NCI-H226 (cell line): ENCODE results near the gene TEX13B.
"Not testable (repeated sequence)": the region's sequence is repeated elsewhere in the genome, so short reads cannot be mapped to it uniquely, and the experiment has no call there.

Experiments used
- DNase-seq: peaks from one replicate; pipeline ENCODE4 v3.0.0-alpha.2; 2015

The TEX13B gene

GRCh38 chrX:107982356-107982755 lies at the start of gene TEX13B:
TSS of gene TEX13B (minus strand) at chrX:107982370. CDS start at chrX:107982127, 243 bp downstream.
- no peak for DNase-seq

DNA sequence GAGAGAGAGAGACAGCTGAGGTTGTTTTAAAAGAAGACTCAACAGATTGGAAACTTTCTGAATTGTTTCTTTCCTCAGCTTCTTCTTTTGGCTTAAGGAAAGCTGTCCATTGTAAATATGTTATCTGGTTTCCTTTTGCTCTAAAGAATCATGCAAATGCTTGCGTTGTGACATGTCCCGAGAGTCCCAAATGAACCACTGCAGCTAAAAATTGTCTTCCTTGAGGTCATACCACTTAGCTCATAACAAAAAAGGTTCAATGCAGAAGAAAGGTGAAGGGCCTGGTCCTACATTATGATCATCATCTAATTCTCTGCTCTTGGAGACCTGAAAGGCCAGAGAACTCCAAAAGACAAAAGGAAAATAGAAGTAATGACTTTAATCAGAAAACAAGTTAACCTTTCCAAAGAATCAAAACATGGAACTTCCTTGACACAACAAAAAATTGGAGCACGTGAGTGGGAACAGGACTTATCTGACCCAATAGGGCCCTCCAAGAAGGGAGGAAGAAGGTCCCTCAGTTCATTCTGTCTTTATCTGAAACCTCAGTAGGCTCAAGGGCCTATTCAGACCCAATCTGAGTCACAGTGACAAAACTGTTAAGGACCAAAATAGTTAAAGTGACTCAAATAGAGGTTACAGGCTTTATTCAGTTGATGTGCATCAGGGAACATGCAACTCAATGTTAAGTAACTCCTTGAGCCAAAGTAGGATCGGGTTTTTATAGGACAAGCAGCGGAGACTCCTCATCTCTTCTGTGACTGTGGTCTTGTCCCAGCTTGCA lies 48.0 kb upstream of the TEX13B start:
- DNase-seq: no peak

- no peak for DNase-seq
These were observed 46.7 kb upstream of the TEX13B start for GRCh38 chrX:108028854-108029253.

- no peak for DNase-seq
These were observed 43.9 kb upstream of the TEX13B start for GRCh38 chrX:108025954-108026600.

DNA sequence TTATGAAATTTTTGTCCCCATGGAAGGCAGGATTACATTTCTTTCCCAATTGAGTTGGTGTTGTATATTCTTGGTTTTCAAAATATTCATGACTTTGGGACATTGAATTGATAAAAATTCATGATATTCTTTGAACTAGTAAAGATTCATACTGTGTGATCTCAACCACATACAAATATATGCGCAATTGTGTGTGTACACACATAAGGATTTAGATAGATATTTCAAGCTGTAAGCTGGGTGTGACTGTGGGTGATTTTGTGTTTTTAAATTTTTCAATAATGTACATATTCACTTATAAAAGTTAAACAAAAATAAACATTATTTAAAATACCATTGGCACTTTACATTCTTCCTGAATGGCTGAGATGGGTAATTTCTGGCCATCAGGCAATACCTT lies 43.2 kb upstream of the TEX13B start:
- DNase-seq: no peak

DNA sequence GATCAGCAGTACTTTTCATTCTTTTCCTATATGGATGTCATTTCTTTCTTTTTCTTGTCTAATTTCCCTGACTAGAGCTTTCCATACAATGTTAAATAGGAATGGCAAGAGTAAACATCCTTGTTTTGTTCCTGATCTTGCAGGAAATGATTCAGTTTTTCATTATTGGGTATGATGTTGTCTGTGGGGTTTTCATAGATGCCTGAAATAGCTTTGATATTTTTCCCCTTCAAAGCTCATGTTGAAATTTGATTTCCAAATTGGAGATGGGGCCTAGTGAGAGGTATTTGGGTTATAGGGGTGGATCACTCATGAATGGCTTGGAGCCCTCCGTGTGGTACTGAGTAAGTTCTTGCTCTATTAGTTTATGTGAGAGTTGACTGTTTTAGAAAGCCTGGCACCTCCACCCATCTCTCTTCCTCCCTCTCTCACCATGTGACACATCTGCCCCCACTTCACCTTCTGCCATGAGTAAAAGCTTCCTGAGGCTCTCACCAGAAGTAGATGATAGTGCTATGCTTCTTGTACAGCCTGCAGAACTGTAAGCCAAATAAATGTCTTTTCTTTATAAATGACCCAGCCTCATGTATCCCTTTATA lies 40.4 kb upstream of the TEX13B start:
- peak; percentile 2 for DNase-seq

DNA sequence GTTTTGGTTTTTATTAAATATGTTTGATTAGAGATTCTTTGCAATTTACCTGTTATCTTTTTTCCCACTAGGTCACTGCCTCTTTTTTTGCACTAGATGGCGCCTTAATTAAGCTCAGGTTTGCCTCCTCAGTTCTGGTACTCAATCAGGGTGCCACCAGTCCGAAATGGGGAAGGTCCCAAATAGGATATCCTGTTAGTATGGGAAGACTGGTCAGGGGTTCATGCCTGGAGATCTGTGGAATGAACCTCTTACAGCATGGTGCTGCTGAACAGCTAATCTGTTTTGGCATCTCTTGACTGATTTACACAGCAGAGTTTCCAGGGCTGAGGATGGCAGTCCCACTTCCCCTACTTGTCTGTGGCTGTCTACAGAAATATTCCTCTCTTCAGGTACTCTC lies 38.5 kb upstream of the TEX13B start:
- DNase-seq: no peak

- DNase-seq: no peak
These were observed 37.3 kb upstream of the TEX13B start for GRCh38 chrX:108019382-108019875.

- no peak for DNase-seq
These were observed 36.6 kb upstream of the TEX13B start for GRCh38 chrX:108018656-108019381.

DNA sequence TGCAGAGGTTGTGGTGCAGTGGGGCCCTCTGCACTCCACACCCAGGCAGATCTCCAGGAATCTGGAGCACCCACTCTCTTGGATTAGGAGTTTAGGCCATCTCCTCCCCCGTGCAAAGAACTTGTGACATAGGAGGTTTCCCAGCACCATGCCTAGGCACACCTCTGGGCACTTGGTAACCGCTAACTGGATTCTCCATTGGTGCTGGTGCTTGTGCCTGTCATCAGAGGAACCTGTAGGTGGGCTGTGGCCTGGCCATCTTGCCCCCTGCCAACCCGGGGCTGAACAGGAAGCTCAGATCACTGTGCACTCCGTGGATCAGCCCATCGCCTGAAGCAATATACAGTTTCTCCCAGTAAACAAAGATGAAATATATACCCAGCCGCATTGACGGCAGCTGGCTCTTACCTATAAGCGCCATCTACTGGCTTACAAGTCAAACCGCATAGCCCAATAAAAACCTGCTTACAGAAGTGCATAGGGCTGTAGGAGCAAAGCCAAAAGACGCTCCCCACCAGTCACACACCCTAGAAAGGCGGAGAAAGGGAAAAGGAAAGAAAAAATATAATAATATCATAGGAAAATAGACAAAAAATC lies 19.1 kb upstream of the TEX13B start:
- peak; percentile 68 for DNase-seq

- DNase-seq: peak; percentile 48
These were observed 18.6 kb upstream of the TEX13B start for GRCh38 chrX:108000751-108001150.

DNA sequence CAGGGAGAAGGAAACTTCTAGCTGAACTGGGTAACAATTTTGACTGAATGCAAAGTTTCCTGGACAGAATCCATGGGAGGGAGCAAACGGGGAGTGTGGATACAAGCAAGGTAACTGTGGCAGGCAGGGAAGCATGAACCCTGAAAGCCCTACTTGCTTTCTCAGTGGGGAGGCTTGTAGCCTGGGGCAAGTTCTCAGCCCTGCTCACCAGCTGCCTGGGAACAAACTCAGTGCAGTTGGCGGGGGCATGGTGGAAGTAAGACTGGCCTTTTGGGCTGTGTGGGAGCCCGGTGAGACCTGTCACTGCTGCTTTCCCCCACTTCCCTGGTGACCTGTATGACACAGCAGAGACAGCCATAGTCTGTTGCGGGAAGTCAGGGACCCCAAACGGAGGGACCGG lies 14.0 kb upstream of the TEX13B start:
- DNase-seq: no peak

DNA sequence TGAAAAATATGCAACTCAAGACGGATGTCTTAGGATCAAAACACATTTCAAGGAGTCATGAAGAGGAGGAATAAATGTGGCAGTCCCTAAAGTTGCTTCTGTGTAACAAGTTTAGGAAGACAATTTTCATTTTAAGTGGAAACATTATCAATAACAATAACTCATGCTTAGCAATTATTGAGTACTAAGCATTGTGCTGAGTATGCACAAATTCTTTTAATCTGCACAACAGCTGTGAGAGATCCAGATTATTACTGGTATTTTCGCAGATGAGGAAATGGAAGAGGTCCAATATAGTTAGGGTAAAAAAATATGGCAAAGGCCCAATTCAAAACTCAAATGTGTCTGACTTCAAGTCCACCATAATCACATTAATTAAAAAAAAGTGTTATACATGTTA lies 2.9 kb upstream of the TEX13B start:
- no peak for DNase-seq

- peak; percentile 27 for DNase-seq
These were observed 2.6 kb downstream of the TEX13B start for GRCh38 chrX:107979534-107979933.

- DNase-seq: no peak
These were observed 3.4 kb downstream of the TEX13B start for GRCh38 chrX:107978707-107979307.

GRCh38 chrX:107978071-107978470 lies 4.1 kb downstream of the TEX13B start:
- DNase-seq: no peak

DNA sequence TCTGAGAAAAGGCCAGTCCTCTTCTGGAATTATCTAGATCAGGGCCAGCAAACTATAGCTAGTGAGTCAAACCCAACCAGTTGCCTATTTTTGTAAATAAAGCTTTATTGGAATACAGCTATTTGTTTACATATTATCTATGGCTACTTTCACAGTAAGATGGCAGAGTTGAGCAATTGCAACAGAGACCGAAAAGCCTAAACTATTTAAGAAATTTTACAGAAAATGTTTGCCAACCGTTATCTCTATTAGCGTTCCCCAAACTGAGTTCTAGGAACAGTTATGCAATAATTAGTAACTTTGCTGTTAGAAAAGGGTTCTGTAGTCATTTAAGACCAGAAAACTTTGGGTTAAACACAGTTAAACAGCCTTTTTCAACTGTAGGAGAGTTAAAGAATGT lies 10.5 kb downstream of the TEX13B start:
- DNase-seq: no peak

DNA sequence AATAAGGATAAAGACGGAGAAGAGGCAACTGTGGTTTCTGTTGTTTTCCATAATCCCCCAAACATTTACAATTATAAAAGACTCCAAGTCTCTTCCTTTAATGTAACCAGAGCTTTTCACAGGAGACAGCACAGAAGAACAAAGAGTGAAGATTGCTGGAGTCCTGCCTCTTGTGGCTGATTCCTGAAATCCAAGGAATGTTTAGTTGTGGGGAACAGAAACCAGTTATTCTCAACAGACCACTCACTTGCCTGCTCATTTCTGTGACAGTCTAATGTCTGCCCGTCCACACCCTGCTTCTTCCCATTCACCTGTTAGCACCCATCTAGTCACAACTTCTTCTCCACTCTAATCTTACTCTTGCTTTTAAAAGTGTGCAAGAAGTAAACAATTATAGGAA lies 12.1 kb downstream of the TEX13B start:
- DNase-seq: no peak

DNA sequence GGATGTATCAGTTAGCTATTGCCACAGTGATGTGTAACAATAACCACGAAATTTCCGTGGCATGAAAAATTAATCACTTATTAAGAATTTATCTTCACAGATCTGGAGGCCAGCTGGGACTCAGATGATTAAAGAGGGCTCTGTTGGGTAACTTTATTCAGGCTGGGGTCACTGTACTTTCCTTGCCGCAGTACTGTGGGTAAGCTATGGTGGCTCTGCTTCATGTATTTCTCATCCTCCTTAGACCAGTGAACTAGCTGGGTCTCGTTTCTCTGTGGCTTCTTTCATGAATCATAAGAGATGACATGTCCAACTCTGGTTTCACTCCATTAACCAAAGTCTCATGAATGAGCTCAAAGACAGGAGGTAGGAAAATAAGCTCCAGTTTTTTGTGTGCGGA lies 13.5 kb downstream of the TEX13B start:
- DNase-seq: no peak

- DNase-seq: not testable (repeated sequence)
These were observed 26.8 kb downstream of the TEX13B start for GRCh38 chrX:107955337-107955736.

DNA sequence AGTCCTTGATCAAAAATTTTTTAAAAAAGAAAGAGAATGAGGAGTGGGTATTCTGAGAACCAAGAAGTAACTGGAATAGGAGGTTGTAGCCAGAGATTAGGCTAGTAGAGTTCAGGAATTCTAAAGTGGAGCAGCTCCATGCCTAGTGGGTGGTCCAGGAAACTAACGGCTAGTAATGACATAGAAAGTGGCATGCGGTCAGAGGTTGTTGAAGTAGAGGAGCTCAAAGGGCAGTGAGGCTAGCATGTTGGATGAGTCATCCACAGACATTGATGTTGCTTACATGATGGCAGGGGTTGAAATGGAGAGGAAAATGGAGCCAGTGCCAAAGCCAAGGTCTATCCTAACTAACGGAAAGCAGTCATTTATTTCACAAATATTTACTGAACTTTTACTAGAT lies 42.1 kb downstream of the TEX13B start:
- DNase-seq: no peak

- DNase-seq: no peak
These were observed 45.8 kb downstream of the TEX13B start for GRCh38 chrX:107936434-107936730.
